ENCODE data around the gene FIBCD1.

- TF ChIP-seq PAX5 (IDR thresholded peaks at IDR 0.05; ENCODE audit: insufficient read depth, low read length, severe bottlenecking): no peak
- TF ChIP-seq POLR2AphosphoS5 (IDR thresholded peaks at IDR 0.05; ENCODE audit: low read depth, low read length): no peak
- no peak for TF ChIP-seq POLR2A (IDR thresholded peaks at IDR 0.05; ENCODE audit: low read depth, low read length)
- no peak for TF ChIP-seq TAF1 (IDR thresholded peaks at IDR 0.05; ENCODE audit: low read depth, low read length)
- no peak for TF ChIP-seq SPI1 (IDR thresholded peaks at IDR 0.05; ENCODE audit: low read depth, low read length)
- no peak for TF ChIP-seq POU2F2 (IDR thresholded peaks at IDR 0.05; ENCODE audit: low read depth, low read length)
Observed at GRCh38 chr9:130860458-130861316, 78.4 kb downstream of the FIBCD1 start.
